ENCODE data around the gene JMJD8. TPM values are rescaled to one million over a fixed set of nuclear protein-coding genes. Genes with fewer than 3 reads are reported as not detected.
A peak's percentile ranks its signal among the peaks of the same experiment; 100 is the strongest.

Gene JMJD8
- total RNA-seq, 4 donors from 2014 or later: 41.8 to 90.5 (median 82.3) TPM

GRCh38 chr16:636206-637080, 47.7 kb downstream of the JMJD8 start, which contains the start of gene METTL26:
TSS of gene METTL26 (minus strand) at chr16:636305. CDS start at chr16:636290, 15 bp downstream.
- WGBS, 2 donors: 0 to 1% methylated on average over 44 to 57 of the region's 91 CpGs
- TF ChIP-seq CTCF (IDR thresholded peaks at IDR 0.05) (no peak), POLR2A (IDR thresholded peaks at IDR 0.05) (no peak)
- intact Hi-C loops (cut with DNase I; ENCODE audit: low total_unique reads): no loop called here
- H3K4me3 ChIP-seq (ENCODE audit: low read depth, poor library complexity, severe bottlenecking): peak within 1 kb of the TSS; percentile 80
- peak; percentile 93 to 99 for DNase-seq (ENCODE audit: low spot score in 2 of 2)

DNA sequence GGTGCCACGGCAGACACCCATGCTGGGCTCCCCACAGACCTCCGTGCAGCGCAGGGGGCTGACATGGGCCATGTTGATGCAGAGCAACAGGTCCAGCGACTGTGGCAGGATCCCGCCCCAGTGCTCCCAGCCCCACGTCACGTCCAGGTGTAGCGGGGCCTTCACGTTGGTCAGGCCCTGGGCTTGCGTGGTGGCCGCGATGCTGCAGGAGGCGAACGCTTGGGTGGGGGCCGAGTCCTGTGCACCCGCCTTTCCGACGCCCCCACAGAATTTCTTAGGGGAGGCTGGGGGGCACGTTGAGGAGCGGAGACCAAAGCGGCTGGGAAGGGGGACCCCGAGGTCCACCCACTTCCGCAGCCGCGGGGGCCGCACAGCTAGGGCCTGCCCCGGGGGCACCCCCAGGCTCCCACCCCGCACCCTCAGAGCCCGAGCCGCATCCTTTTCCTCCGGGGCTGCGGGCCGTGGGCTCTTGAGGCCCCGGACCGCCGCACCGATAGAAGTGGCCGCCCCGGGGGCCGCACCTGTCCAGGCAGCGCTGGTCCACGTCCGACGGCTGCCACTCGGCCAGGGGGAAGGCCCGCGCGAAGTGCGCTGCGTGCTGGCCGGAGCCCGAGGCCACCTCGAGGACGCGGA, 48.4 kb downstream of the JMJD8 start:
- H3K4me3 ChIP-seq (ENCODE audit: low read depth, poor library complexity, severe bottlenecking): peak overlapping the region; percentile 80
- 0 to 5% methylated on average over 34 to 39 of the region's 55 CpGs for WGBS, 2 donors
- no peak for DNase-seq (ENCODE audit: low spot score in 2 of 2)
- TF ChIP-seq POLR2A (IDR thresholded peaks at IDR 0.05) (no peak), CTCF (IDR thresholded peaks at IDR 0.05) (no peak)
- intact Hi-C loops (cut with DNase I; ENCODE audit: low total_unique reads): no loop called here

DNA sequence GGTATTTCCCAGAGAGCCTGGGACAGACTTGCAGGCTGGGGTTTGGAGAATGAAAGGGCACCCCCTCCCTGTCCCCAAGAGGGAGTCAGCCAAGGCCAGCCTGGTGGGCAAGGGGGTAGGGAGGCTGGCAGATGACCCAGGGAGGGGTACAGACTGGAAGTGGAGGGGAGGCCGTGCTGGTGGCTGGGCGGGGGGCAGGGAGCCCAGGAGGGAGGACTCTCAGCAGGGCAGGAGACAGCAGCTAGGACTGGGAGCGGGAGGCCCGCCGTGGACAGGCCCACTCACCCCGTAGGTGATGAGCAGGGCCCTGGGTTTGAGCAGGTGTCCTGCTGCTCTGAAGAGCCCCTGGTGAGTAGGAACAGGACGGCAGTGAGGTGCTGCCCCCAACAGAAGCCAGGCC, 49.1 kb downstream of the JMJD8 start:
- H3K4me3 ChIP-seq (ENCODE audit: low read depth, poor library complexity, severe bottlenecking): no peak overlapping the region
- 85 to 89% methylated on average over 7 of the region's 7 CpGs for WGBS, 2 donors
- intact Hi-C loops (cut with DNase I; ENCODE audit: low total_unique reads): no loop called here
- TF ChIP-seq POLR2A (IDR thresholded peaks at IDR 0.05) (no peak), CTCF (IDR thresholded peaks at IDR 0.05) (no peak)
- DNase-seq (ENCODE audit: low spot score in 2 of 2): no peak

DNA sequence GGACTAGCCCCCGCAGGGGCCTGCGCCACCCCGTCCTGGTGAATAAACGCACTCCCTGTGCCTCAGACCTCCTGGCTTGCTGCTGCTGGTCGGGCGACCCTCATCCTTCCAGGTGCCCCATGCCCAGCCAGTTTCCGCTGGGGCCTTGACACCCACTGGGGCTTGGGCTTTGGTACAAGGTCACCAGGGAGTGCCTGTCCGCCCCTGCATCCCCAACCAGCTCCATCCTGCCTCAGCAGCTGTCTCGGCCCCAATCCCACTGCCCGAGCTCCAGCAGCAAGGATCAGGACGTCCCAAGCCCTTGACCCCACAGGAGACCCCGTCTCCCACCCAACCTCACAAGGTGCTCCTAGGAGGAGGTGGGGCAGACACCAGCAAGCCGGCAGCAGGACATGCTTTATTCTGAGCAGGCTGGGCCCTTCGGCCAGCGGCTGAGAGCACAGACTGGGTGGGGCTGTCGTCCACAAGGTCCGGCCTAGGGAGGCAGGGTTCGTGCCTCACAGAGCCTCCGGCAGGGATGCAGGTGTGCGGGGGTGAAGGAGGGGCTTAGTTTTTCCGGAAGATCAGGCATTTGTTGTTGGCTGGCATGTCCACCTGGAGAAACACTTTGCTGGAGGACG, 50.0 kb downstream of the JMJD8 start:
- no peak overlapping the region for H3K4me3 ChIP-seq (ENCODE audit: low read depth, poor library complexity, severe bottlenecking)
- WGBS, 2 donors: 92 to 97% methylated on average over 18 to 20 of the region's 22 CpGs
- intact Hi-C loops (cut with DNase I; ENCODE audit: low total_unique reads): no loop called here
- DNase-seq (ENCODE audit: low spot score in 2 of 2): no peak
- TF ChIP-seq CTCF (IDR thresholded peaks at IDR 0.05) (no peak), POLR2A (IDR thresholded peaks at IDR 0.05) (no peak)

GRCh38 chr16:633336-634050, 50.6 kb downstream of the JMJD8 start:
- TF ChIP-seq POLR2A (IDR thresholded peaks at IDR 0.05): no peak
- no peak for TF ChIP-seq CTCF (IDR thresholded peaks at IDR 0.05)
- H3K4me3 ChIP-seq (ENCODE audit: low read depth, poor library complexity, severe bottlenecking): no peak overlapping the region
- 95 to 96% methylated on average over 47 to 74 of the region's 74 CpGs for WGBS, 2 donors
- no peak for DNase-seq (ENCODE audit: low spot score in 2 of 2)
- intact Hi-C loops (cut with DNase I; ENCODE audit: low total_unique reads): no loop called here

Measured in lower leg skin (tissue), 4 donors.